Suprapubic skin (tissue), 4 donors: ENCODE measurements around the gene CCDC144A.

Experiments used
- CTCF ChIP-seq, 2 donors: fragments of 200-600 bp in 1 of 2; fragments of 450-650 bp in 1 of 2; sonication (generic) in 1 of 2; IDR thresholded peaks; one replicate each; pipeline ENCODE4 v1.5.1; 2016 to 2019; ENCODE audit warnings: antibody characterized with exemption in 2 of 2, mild to moderate bottlenecking in 1 of 2, moderate library complexity in 1 of 2
- EP300 ChIP-seq: sonication (generic); formaldehyde crosslinking; IDR thresholded peaks from one replicate; pipeline ENCODE4 v1.6.1; 2017; ENCODE audit warnings: antibody characterized with exemption
- POLR2A ChIP-seq, 2 donors: fragments of 450-650 bp; IDR thresholded peaks; one replicate each; pipeline ENCODE4 v1.6.1; 2017; ENCODE audit warnings: antibody characterized with exemption in 2 of 2, mild to moderate bottlenecking in 2 of 2, moderate library complexity in 2 of 2
- POLR2AphosphoS5 ChIP-seq, 3 donors: sonication (generic); formaldehyde crosslinking; IDR thresholded peaks; one replicate each; pipeline ENCODE4 v1.6.1; 2017; ENCODE audit warnings: antibody characterized with exemption in 3 of 3

DNA sequence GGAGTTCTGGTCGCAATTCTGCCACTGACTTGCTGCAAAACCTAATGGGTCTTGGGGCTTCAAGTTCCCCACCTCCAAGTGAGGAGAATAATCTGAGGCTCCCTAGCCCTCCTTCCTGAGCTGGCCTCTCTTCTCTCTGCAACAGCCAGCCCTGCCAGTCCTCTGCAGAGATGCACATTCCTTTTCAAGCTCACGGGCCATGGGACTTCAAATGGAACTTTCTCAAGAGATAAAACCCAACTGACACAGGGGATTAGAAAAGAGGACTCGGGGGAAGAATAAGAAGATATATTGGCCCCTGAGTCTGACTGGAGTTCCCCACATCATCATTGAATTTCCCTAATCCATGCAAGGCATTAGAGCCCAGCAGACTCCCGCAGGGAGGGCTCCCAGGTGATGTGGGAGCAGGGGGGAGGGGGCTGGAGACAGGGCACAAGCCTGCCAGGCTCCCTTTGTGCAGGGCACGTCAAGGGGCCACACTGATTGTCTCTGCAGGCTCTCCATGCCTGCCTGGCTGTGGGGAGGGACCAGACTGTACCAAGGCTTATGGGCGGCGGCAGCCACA, 131.0 kb downstream of the CCDC144A start:
- TF ChIP-seq CTCF (IDR thresholded peaks at IDR 0.05): no peak
- TF ChIP-seq POLR2A (IDR thresholded peaks at IDR 0.05): no peak
- no peak for TF ChIP-seq EP300
- TF ChIP-seq POLR2AphosphoS5 (IDR thresholded peaks at IDR 0.05): no peak
